H9 (cell line): Measurements from ENCODE around the gene PPFIA4. TPM values are rescaled to one million over a fixed set of nuclear protein-coding genes. Genes with fewer than 3 reads are reported as not detected.

Experiments
- DNase-seq: peaks from one replicate; pipeline ENCODE4 v3.0.0-alpha.2; 2017
- H2AFZ ChIP-seq: one replicate; pipeline ENCODE4 v1.6.1; 2013; ENCODE audit warnings: mild to moderate bottlenecking, low read length, control low read depth, moderate library complexity
- H2AK5ac ChIP-seq: 2 replicates; pipeline ENCODE4 v1.6.1; 2013; ENCODE audit warnings: low read length, control low read depth, mixed read lengths; ENCODE audit not compliant: insufficient read length
- H2BK120ac ChIP-seq: one replicate; pipeline ENCODE4 v1.6.1; 2013; ENCODE audit warnings: low read depth, mild to moderate bottlenecking, low read length, control low read depth, inconsistent platforms; ENCODE audit not compliant: poor library complexity, severe bottlenecking
- H2BK12ac ChIP-seq: 2 replicates; pipeline ENCODE4 v1.6.1; 2013; ENCODE audit warnings: low read length, control low read depth, mixed read lengths, low read depth; ENCODE audit not compliant: insufficient read length
- H2BK15ac ChIP-seq: 2 replicates; pipeline ENCODE4 v1.6.1; 2013; ENCODE audit warnings: low read depth, low read length, control low read depth
- H2BK20ac ChIP-seq: one replicate; pipeline ENCODE4 v1.6.1; 2013; ENCODE audit warnings: low read depth, mild to moderate bottlenecking, low read length, control low read depth, inconsistent platforms; ENCODE audit not compliant: poor library complexity, severe bottlenecking
- H2BK5ac ChIP-seq: 2 replicates; pipeline ENCODE4 v1.6.1; 2013; ENCODE audit warnings: low read length, control low read depth, mixed read lengths; ENCODE audit not compliant: insufficient read length
- H3K14ac ChIP-seq: 2 replicates; pipeline ENCODE4 v1.6.1; 2013; ENCODE audit warnings: low read length, control low read depth; ENCODE audit not compliant: insufficient read depth
- H3K18ac ChIP-seq: 2 replicates; pipeline ENCODE4 v1.6.1; 2013; ENCODE audit warnings: low read depth, mild to moderate bottlenecking, mixed read lengths, low read length, control low read depth; ENCODE audit not compliant: insufficient read length
- H3K23ac ChIP-seq: 2 replicates; pipeline ENCODE4 v1.6.1; 2013; ENCODE audit warnings: low read length, control low read depth, mixed read lengths, low read depth; ENCODE audit not compliant: insufficient read length
- H3K23me2 ChIP-seq: 2 replicates; pipeline ENCODE4 v1.6.1; 2013; ENCODE audit warnings: low read depth, mild to moderate bottlenecking, mixed read lengths, low read length, control low read depth; ENCODE audit not compliant: insufficient read length, poor library complexity, severe bottlenecking
- H3K27ac ChIP-seq: 2 replicates; pipeline ENCODE4 v1.5.1; 2013; ENCODE audit warnings: low read length, control low read depth, mixed read lengths, low read depth; ENCODE audit not compliant: insufficient read length
- H3K27me3 ChIP-seq: 2 replicates; pipeline ENCODE4 v1.6.1; 2013; ENCODE audit warnings: low read length, control low read depth, inconsistent platforms; ENCODE audit not compliant: insufficient read depth
- H3K4ac ChIP-seq: 2 replicates; pipeline ENCODE4 v1.6.1; 2013; ENCODE audit warnings: low read depth, mild to moderate bottlenecking, control low read depth, inconsistent platforms, low read length, moderate library complexity
- H3K4me1 ChIP-seq: 2 replicates; pipeline ENCODE4 v1.6.1; 2013; ENCODE audit warnings: low read length, control low read depth, inconsistent platforms; ENCODE audit not compliant: insufficient read depth
- H3K4me2 ChIP-seq: 2 replicates; pipeline ENCODE4 v1.6.1; 2013; ENCODE audit warnings: low read length, control low read depth, mixed read lengths; ENCODE audit not compliant: insufficient read length, insufficient read depth
- H3K56ac ChIP-seq: 2 replicates; pipeline ENCODE4 v1.6.1; 2013; ENCODE audit warnings: low read depth, mild to moderate bottlenecking, mixed read lengths, low read length, control low read depth; ENCODE audit not compliant: insufficient read length
- H3K79me1 ChIP-seq: 2 replicates; pipeline ENCODE4 v1.6.1; 2013; ENCODE audit warnings: low read depth, mild to moderate bottlenecking, moderate library complexity, low read length, control low read depth, inconsistent platforms; ENCODE audit not compliant: insufficient read depth, poor library complexity, severe bottlenecking
- H3K79me2 ChIP-seq: 2 replicates; pipeline ENCODE4 v1.6.1; 2013; ENCODE audit warnings: low read length, control low read depth, inconsistent platforms; ENCODE audit not compliant: insufficient read depth
- H3K9ac ChIP-seq: 2 replicates; pipeline ENCODE4 v1.6.1; 2013; ENCODE audit warnings: low read length, control low read depth, mixed read lengths; ENCODE audit not compliant: insufficient read length; ENCODE audit errors: extremely low read depth
- H3K9me3 ChIP-seq: one replicate; pipeline ENCODE4 v1.6.1; 2013; ENCODE audit warnings: low read depth, low read length, inconsistent platforms; ENCODE audit not compliant: control insufficient read depth
- H3T11ph ChIP-seq: one replicate; pipeline ENCODE4 v1.6.1; 2013; ENCODE audit warnings: mild to moderate bottlenecking, low read length, control low read depth, inconsistent platforms
- H4K20me1 ChIP-seq: one replicate; pipeline ENCODE4 v1.6.1; 2013; ENCODE audit not compliant: control insufficient read depth, insufficient read length, insufficient read depth
- H4K5ac ChIP-seq: 2 replicates; pipeline ENCODE4 v1.6.1; 2013; ENCODE audit warnings: low read depth, mild to moderate bottlenecking, mixed read lengths, low read length, control low read depth; ENCODE audit not compliant: insufficient read length
- H4K8ac ChIP-seq: replicated peaks from 2 replicates; pipeline ENCODE4 v1.6.1; 2013; ENCODE audit warnings: low read length, control low read depth, mixed read lengths, low read depth; ENCODE audit not compliant: insufficient read length
- H4K91ac ChIP-seq: 2 replicates; pipeline ENCODE4 v1.6.1; 2013; ENCODE audit warnings: low read depth, mild to moderate bottlenecking, moderate library complexity, mixed read lengths, low read length, control low read depth; ENCODE audit not compliant: insufficient read length
- H3K27ac Mint-ChIP-seq, 3 experiments: 2 replicates in 2 of 3; 3 replicates in 1 of 3; pipeline ENCODE4 v1.8.0; 2020 to 2021; ENCODE audit warnings: mixed read lengths in 3 of 3, mild to moderate bottlenecking in 1 of 3, moderate library complexity in 1 of 3
- H3K27me3 Mint-ChIP-seq: 2 replicates; pipeline ENCODE4 v1.8.0; 2021; ENCODE audit warnings: low read depth, mild to moderate bottlenecking, moderate library complexity, mixed read lengths
- H3K36me3 Mint-ChIP-seq, 3 experiments: 2 replicates in 2 of 3; 3 replicates in 1 of 3; pipeline ENCODE4 v1.8.0; 2020 to 2021; ENCODE audit warnings: low read depth in 3 of 3, mixed read lengths in 3 of 3; ENCODE audit not compliant: insufficient read depth in 1 of 3
- H3K4me1 Mint-ChIP-seq, 2 experiments: 2 replicates each; pipeline ENCODE4 v1.8.0; 2020; ENCODE audit warnings: mixed read lengths in 2 of 2
- H3K4me3 Mint-ChIP-seq, 2 experiments: 2 replicates in 1 of 2; 3 replicates in 1 of 2; pipeline ENCODE4 v1.8.0; 2020 to 2021; ENCODE audit warnings: mild to moderate bottlenecking in 2 of 2, mixed read lengths in 2 of 2, moderate library complexity in 1 of 2
- H3K9me3 Mint-ChIP-seq, 2 experiments: 2 replicates in 1 of 2; 3 replicates in 1 of 2; pipeline ENCODE4 v1.8.0; 2020; ENCODE audit warnings: mild to moderate bottlenecking in 2 of 2, mixed read lengths in 2 of 2, moderate library complexity in 1 of 2
- WGBS: extraction: QIAGEN DNeasy Blood & Tissue Kit; methylation state at CpG from one replicate; pipeline ENCODE4 v1.1.7; 2013; ENCODE audit warnings: missing lambda C conversion rate, low lambda C conversion rate, mixed read lengths; ENCODE audit not compliant: insufficient read length; ENCODE audit errors: extremely low coverage; 5-methylcytosine and 5-hydroxymethylcytosine counted together
- total RNA-seq: library from RNA; stranded (reverse); gene quantifications from 2 replicates; pipeline ENCODE4 v1.2.1, GENCODE V29; 2021
- TF ChIP-seq, protein P1 (sequence below): fragments of 200-600 bp; sonication (generic); conservative IDR thresholded peaks from 3 replicates; pipeline ENCODE4 v1.8.0; 2021; ENCODE audit warnings: antibody characterized with exemption, mild to moderate bottlenecking

Gene PPFIA4
- total RNA-seq, 1 experiment from 2014 or later, result 3.9 TPM

DNA sequence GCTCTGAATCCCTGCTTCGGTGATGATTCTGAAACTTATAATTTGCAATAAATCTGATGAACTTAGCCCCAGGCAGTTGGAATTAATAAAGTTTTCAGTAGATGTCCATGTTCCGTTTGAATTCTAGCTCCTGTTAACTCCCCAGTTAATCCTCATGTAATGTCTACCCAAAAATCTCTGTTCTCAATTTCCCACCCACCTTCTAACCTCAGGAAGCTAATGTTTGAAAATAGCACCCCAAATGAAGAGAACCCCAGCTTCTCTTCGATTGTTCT is 55.9 kb downstream of the PPFIA4 start:
- no peak for DNase-seq
- Mint-ChIP-seq H3K4me1 (peaks cover 35 to 43% of the 10 kb centered on the region in 2 experiments), H3K4me3 (no peak overlapping the region), H3K27me3 (no peaks in the 10 kb centered on the region), H3K27ac (no peak overlapping the region), H3K9me3 (no peaks in the 10 kb centered on the region), H3K36me3 (no peaks in the 10 kb centered on the region)
- H3K27me3 ChIP-seq, result no peaks in the 10 kb centered on the region
- H4K5ac ChIP-seq, result no peak overlapping the region
- WGBS, result no CpG with 5 or more reads among the region's 3 CpGs
- H3K79me2 ChIP-seq, result no peaks in the 10 kb centered on the region
- no peaks in the 10 kb centered on the region for H3K79me1 ChIP-seq
- no peak overlapping the region for H3K23ac ChIP-seq
- no peak overlapping the region for H2AK5ac ChIP-seq
- H2AFZ ChIP-seq, result no peak overlapping the region
- no peaks in the 10 kb centered on the region for H3K23me2 ChIP-seq
- H2BK120ac ChIP-seq, result no peak overlapping the region
- peaks cover 9% of the 10 kb centered on the region for H3K4me1 ChIP-seq
- no peak overlapping the region for H3K14ac ChIP-seq
- no peaks in the 10 kb centered on the region for H3K9me3 ChIP-seq
- H2BK12ac ChIP-seq, result no peak overlapping the region
- TF ChIP-seq, protein P1, sequence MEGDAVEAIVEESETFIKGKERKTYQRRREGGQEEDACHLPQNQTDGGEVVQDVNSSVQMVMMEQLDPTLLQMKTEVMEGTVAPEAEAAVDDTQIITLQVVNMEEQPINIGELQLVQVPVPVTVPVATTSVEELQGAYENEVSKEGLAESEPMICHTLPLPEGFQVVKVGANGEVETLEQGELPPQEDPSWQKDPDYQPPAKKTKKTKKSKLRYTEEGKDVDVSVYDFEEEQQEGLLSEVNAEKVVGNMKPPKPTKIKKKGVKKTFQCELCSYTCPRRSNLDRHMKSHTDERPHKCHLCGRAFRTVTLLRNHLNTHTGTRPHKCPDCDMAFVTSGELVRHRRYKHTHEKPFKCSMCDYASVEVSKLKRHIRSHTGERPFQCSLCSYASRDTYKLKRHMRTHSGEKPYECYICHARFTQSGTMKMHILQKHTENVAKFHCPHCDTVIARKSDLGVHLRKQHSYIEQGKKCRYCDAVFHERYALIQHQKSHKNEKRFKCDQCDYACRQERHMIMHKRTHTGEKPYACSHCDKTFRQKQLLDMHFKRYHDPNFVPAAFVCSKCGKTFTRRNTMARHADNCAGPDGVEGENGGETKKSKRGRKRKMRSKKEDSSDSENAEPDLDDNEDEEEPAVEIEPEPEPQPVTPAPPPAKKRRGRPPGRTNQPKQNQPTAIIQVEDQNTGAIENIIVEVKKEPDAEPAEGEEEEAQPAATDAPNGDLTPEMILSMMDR, result no peak
- no peak overlapping the region for H2BK15ac ChIP-seq
- H3K4me2 ChIP-seq, result no peak overlapping the region
- no peak overlapping the region for H4K8ac ChIP-seq
- H2BK20ac ChIP-seq, result no peak overlapping the region
- no peak overlapping the region for H3K9ac ChIP-seq
- no peak overlapping the region for H3K56ac ChIP-seq
- H3K4ac ChIP-seq, result no peak overlapping the region
- H3T11ph ChIP-seq, result no peak overlapping the region
- no peak overlapping the region for H4K91ac ChIP-seq
- peaks cover under 1% of the 10 kb centered on the region for H4K20me1 ChIP-seq
- H2BK5ac ChIP-seq, result no peak overlapping the region
- H3K18ac ChIP-seq, result no peak overlapping the region
- H3K27ac ChIP-seq, result no peak overlapping the region
